ENCODE data around the gene CILP2.

CILP2 gene

GRCh38 chr19:19507354-19507753, 30.7 kb upstream of the CILP2 start:
- Histone ChIP-seq H3K36me3 (ENCODE audit: control insufficient read depth, low read length) (peaks cover 53% of the 10 kb centered on the region), H3K9me3 (ENCODE audit: control insufficient read depth, insufficient read depth, low read length) (no peaks in the 10 kb centered on the region), H3K27ac (ENCODE audit: low read depth, low read length) (no peak overlapping the region), H3F3A (ENCODE audit: control insufficient read depth, insufficient read depth) (peaks cover 10% of the 10 kb centered on the region), H3K79me2 (ENCODE audit: control insufficient read depth, low read length) (no peaks in the 10 kb centered on the region), H3K4me2 (ENCODE audit: low read length) (no peak overlapping the region), H3K4me3 (ENCODE audit: low read length) (no peak overlapping the region), H3K4me1 (ENCODE audit: control insufficient read depth, low read length) (no peaks in the 10 kb centered on the region), H4K20me1 (ENCODE audit: control insufficient read depth, insufficient read depth, low read depth, low read length) (no peaks in the 10 kb centered on the region), H3K9me2 (replicated peaks; ENCODE audit: control insufficient read depth, low read length) (no peaks in the 10 kb centered on the region), H3K27me3 (ENCODE audit: control insufficient read depth, low read length) (no peaks in the 10 kb centered on the region)
- TF ChIP-seq CTCF (IDR thresholded peaks at IDR 0.05; ENCODE audit: low read depth, low read length, poor library complexity, severe bottlenecking) (no peak), EZH2phosphoT487 (IDR thresholded peaks at IDR 0.05; ENCODE audit: borderline replicate concordance, low read length) (no peak)

- Histone ChIP-seq H3K4me3 (ENCODE audit: low read length) (no peak overlapping the region), H3K27me3 (ENCODE audit: control insufficient read depth, low read length) (no peaks in the 10 kb centered on the region), H3K27ac (ENCODE audit: low read depth, low read length) (no peak overlapping the region), H3K4me2 (ENCODE audit: low read length) (no peak overlapping the region), H3K9me3 (ENCODE audit: control insufficient read depth, insufficient read depth, low read length) (no peaks in the 10 kb centered on the region), H3K79me2 (ENCODE audit: control insufficient read depth, low read length) (no peaks in the 10 kb centered on the region), H3K36me3 (ENCODE audit: control insufficient read depth, low read length) (peaks cover 44% of the 10 kb centered on the region), H4K20me1 (ENCODE audit: control insufficient read depth, insufficient read depth, low read depth, low read length) (no peaks in the 10 kb centered on the region), H3K9me2 (replicated peaks; ENCODE audit: control insufficient read depth, low read length) (no peaks in the 10 kb centered on the region), H3K4me1 (ENCODE audit: control insufficient read depth, low read length) (no peaks in the 10 kb centered on the region), H3F3A (ENCODE audit: control insufficient read depth, insufficient read depth) (peaks cover 10% of the 10 kb centered on the region)
- TF ChIP-seq CTCF (IDR thresholded peaks at IDR 0.05; ENCODE audit: low read depth, low read length, poor library complexity, severe bottlenecking), result no peak
- no peak for TF ChIP-seq EZH2phosphoT487 (IDR thresholded peaks at IDR 0.05; ENCODE audit: borderline replicate concordance, low read length)
Measured at GRCh38 chr19:19508217-19508616, 29.8 kb upstream of the CILP2 start.

- Histone ChIP-seq H3K4me2 (ENCODE audit: low read length) (no peak overlapping the region), H3K27ac (ENCODE audit: low read depth, low read length) (no peak overlapping the region), H3K27me3 (ENCODE audit: control insufficient read depth, low read length) (no peaks in the 10 kb centered on the region), H3K4me1 (ENCODE audit: control insufficient read depth, low read length) (peaks cover 3% of the 10 kb centered on the region), H3K79me2 (ENCODE audit: control insufficient read depth, low read length) (peaks cover 4% of the 10 kb centered on the region), H3K36me3 (ENCODE audit: control insufficient read depth, low read length) (peaks cover 22% of the 10 kb centered on the region), H4K20me1 (ENCODE audit: control insufficient read depth, insufficient read depth, low read depth, low read length) (no peaks in the 10 kb centered on the region), H3K9me3 (ENCODE audit: control insufficient read depth, insufficient read depth, low read length) (no peaks in the 10 kb centered on the region), H3K9me2 (replicated peaks; ENCODE audit: control insufficient read depth, low read length) (no peaks in the 10 kb centered on the region), H3F3A (ENCODE audit: control insufficient read depth, insufficient read depth) (peaks cover 10% of the 10 kb centered on the region), H3K4me3 (ENCODE audit: low read length) (no peak overlapping the region)
- TF ChIP-seq CTCF (IDR thresholded peaks at IDR 0.05; ENCODE audit: low read depth, low read length, poor library complexity, severe bottlenecking), result no peak
- TF ChIP-seq EZH2phosphoT487 (IDR thresholded peaks at IDR 0.05; ENCODE audit: borderline replicate concordance, low read length), result no peak
Measured at GRCh38 chr19:19510432-19510831, 27.6 kb upstream of the CILP2 start.

- H3K4me1 ChIP-seq (ENCODE audit: control insufficient read depth, low read length), result peaks cover 18% of the 10 kb centered on the region
- no peak overlapping the region for H3K4me2 ChIP-seq (ENCODE audit: low read length)
- H3K4me3 ChIP-seq (ENCODE audit: low read length), result no peak overlapping the region
- no peaks in the 10 kb centered on the region for H3K27me3 ChIP-seq (ENCODE audit: control insufficient read depth, low read length)
- H3K79me2 ChIP-seq (ENCODE audit: control insufficient read depth, low read length), result peaks cover 34% of the 10 kb centered on the region
- H4K20me1 ChIP-seq (ENCODE audit: control insufficient read depth, insufficient read depth, low read depth, low read length), result no peaks in the 10 kb centered on the region
- peaks cover 10% of the 10 kb centered on the region for H3K36me3 ChIP-seq (ENCODE audit: control insufficient read depth, low read length)
- no peaks in the 10 kb centered on the region for H3K9me3 ChIP-seq (ENCODE audit: control insufficient read depth, insufficient read depth, low read length)
- H3K9me2 ChIP-seq (replicated peaks; ENCODE audit: control insufficient read depth, low read length), result no peaks in the 10 kb centered on the region
- TF ChIP-seq CTCF (IDR thresholded peaks at IDR 0.05; ENCODE audit: low read depth, low read length, poor library complexity, severe bottlenecking) (no peak), EZH2phosphoT487 (IDR thresholded peaks at IDR 0.05; ENCODE audit: borderline replicate concordance, low read length) (no peak)
- peaks cover 7% of the 10 kb centered on the region for H3F3A ChIP-seq (ENCODE audit: control insufficient read depth, insufficient read depth)
- no peak overlapping the region for H3K27ac ChIP-seq (ENCODE audit: low read depth, low read length)
Measured at GRCh38 chr19:19513682-19514081, 24.4 kb upstream of the CILP2 start.

All from DOHH2 (cell line).